ENCODE data around the gene FOLR3. TPM values are rescaled to one million over a fixed set of nuclear protein-coding genes. Genes with fewer than 3 reads are reported as not detected.

Gene FOLR3
- total RNA-seq, 1 donor from 2014 or later: not detected

- DNase-seq (ENCODE audit: low spot score in 2 of 2, unreplicated experiment in 2 of 2): no peak
- H3K36me3 Mint-ChIP-seq: peaks cover 13% of the 10 kb centered on the region
- TF ChIP-seq CTCF (IDR thresholded peaks at IDR 0.05; ENCODE audit: unreplicated experiment): no peak
- H3K9me3 Mint-ChIP-seq: no peaks in the 10 kb centered on the region
- peak overlapping the region; percentile 88 for H3K4me3 Mint-ChIP-seq
- H3K4me1 Mint-ChIP-seq: peaks cover 30% of the 10 kb centered on the region
- peak overlapping the region; percentile 88 for H3K27ac Mint-ChIP-seq
- no peaks in the 10 kb centered on the region for H3K27me3 Mint-ChIP-seq (ENCODE audit: low read depth)
Measured at GRCh38 chr11:72102162-72102561, 33.4 kb upstream of the FOLR3 start.

- peaks cover 14% of the 10 kb centered on the region for H3K36me3 Mint-ChIP-seq
- H3K4me3 Mint-ChIP-seq: peak overlapping the region; percentile 88
- peak overlapping the region; percentile 88 for H3K27ac Mint-ChIP-seq
- TF ChIP-seq CTCF (IDR thresholded peaks at IDR 0.05; ENCODE audit: unreplicated experiment): no peak
- no peaks in the 10 kb centered on the region for H3K9me3 Mint-ChIP-seq
- no peak for DNase-seq (ENCODE audit: low spot score in 2 of 2, unreplicated experiment in 2 of 2)
- H3K27me3 Mint-ChIP-seq (ENCODE audit: low read depth): no peaks in the 10 kb centered on the region
- peaks cover 30% of the 10 kb centered on the region for H3K4me1 Mint-ChIP-seq
Measured at GRCh38 chr11:72102631-72102945, 32.9 kb upstream of the FOLR3 start.

- TF ChIP-seq CTCF (IDR thresholded peaks at IDR 0.05; ENCODE audit: unreplicated experiment): peak; percentile 48
- H3K4me1 Mint-ChIP-seq: peaks cover 30% of the 10 kb centered on the region
- DNase-seq (ENCODE audit: low spot score in 2 of 2, unreplicated experiment in 2 of 2): peak; percentile 95
- peak within 1 kb of the TSS; percentile 88 for H3K27ac Mint-ChIP-seq
- no peaks in the 10 kb centered on the region for H3K27me3 Mint-ChIP-seq (ENCODE audit: low read depth)
- no peaks in the 10 kb centered on the region for H3K9me3 Mint-ChIP-seq
- peak within 1 kb of the TSS; percentile 88 for H3K4me3 Mint-ChIP-seq
- peaks cover 9% of the 10 kb centered on the region for H3K36me3 Mint-ChIP-seq
Measured at GRCh38 chr11:72102946-72103753, 32.4 kb upstream of the FOLR3 start, which contains the start of gene LAMTOR1. Gene LAMTOR1, minus strand, starts transcription at chr11:72103297. Its CDS starts 73 bp downstream, at chr11:72103224.

- peaks cover 6% of the 10 kb centered on the region for H3K36me3 Mint-ChIP-seq
- TF ChIP-seq CTCF (IDR thresholded peaks at IDR 0.05; ENCODE audit: unreplicated experiment): no peak
- peaks cover 30% of the 10 kb centered on the region for H3K4me1 Mint-ChIP-seq
- H3K27ac Mint-ChIP-seq: peak overlapping the region; percentile 88
- DNase-seq (ENCODE audit: low spot score in 2 of 2, unreplicated experiment in 2 of 2): no peak
- no peaks in the 10 kb centered on the region for H3K9me3 Mint-ChIP-seq
- no peaks in the 10 kb centered on the region for H3K27me3 Mint-ChIP-seq (ENCODE audit: low read depth)
- H3K4me3 Mint-ChIP-seq: peak overlapping the region; percentile 88
Measured at GRCh38 chr11:72103754-72104167, 31.8 kb upstream of the FOLR3 start.

GRCh38 chr11:72105888-72106287, 29.6 kb upstream of the FOLR3 start, which contains the start of gene TOMT:
Gene TOMT, plus strand, starts transcription at chr11:72105924. Its CDS starts 28 bp downstream, at chr11:72105952.
- Mint-ChIP-seq H3K4me1 (peaks cover 23% of the 10 kb centered on the region), H3K9me3 (no peaks in the 10 kb centered on the region), H3K4me3 (no peak within 1 kb of the TSS), H3K27ac (no peak within 1 kb of the TSS), H3K36me3 (peaks cover 5% of the 10 kb centered on the region), H3K27me3 (ENCODE audit: low read depth) (no peaks in the 10 kb centered on the region)
- no peak for TF ChIP-seq CTCF (IDR thresholded peaks at IDR 0.05; ENCODE audit: unreplicated experiment)
- no peak for DNase-seq (ENCODE audit: low spot score in 2 of 2, unreplicated experiment in 2 of 2)

Measured in mesothelial cell of epicardium (in vitro differentiated cells).